Measurements from ENCODE around the gene SZT2.

SZT2 gene

GRCh38 chr1:43348809-43349593 is 40.7 kb upstream of the SZT2 start:
- DNase-seq (ENCODE audit: low spot score), result no peak
- in situ Hi-C loops (cut with MboI; ENCODE audit: low pct_unique_long_range_greater_than_20kb, low sequenced_read_pairs, unreplicated experiment), result no loop called here
- TF ChIP-seq CTCF (IDR thresholded peaks at IDR 0.05; ENCODE audit: extremely low read depth, insufficient read depth, missing control alignments), result no peak

GRCh38 chr1:43349594-43350306 is 39.9 kb upstream of the SZT2 start:
- in situ Hi-C loops (cut with MboI; ENCODE audit: low pct_unique_long_range_greater_than_20kb, low sequenced_read_pairs, unreplicated experiment), result loop anchor here (25.0 kb wide), 1 partner anchor 112 kb away; no protein-coding TSS in a partner anchor
- no peak for TF ChIP-seq CTCF (IDR thresholded peaks at IDR 0.05; ENCODE audit: extremely low read depth, insufficient read depth, missing control alignments)
- DNase-seq (ENCODE audit: low spot score), result no peak

GRCh38 chr1:43350976-43351375 is 38.7 kb upstream of the SZT2 start:
- TF ChIP-seq CTCF (IDR thresholded peaks at IDR 0.05; ENCODE audit: extremely low read depth, insufficient read depth, missing control alignments), result no peak
- in situ Hi-C loops (cut with MboI; ENCODE audit: low pct_unique_long_range_greater_than_20kb, low sequenced_read_pairs, unreplicated experiment), result loop anchor here (25.0 kb wide), 1 partner anchor 114 kb away; no protein-coding TSS in a partner anchor

GRCh38 chr1:43351421-43352350 is 38.0 kb upstream of the SZT2 start:
- in situ Hi-C loops (cut with MboI; ENCODE audit: low pct_unique_long_range_greater_than_20kb, low sequenced_read_pairs, unreplicated experiment), result loop anchor here (25.0 kb wide), 1 partner anchor 114 kb away; no protein-coding TSS in a partner anchor
- DNase-seq (ENCODE audit: low spot score), result no peak
- TF ChIP-seq CTCF (IDR thresholded peaks at IDR 0.05; ENCODE audit: extremely low read depth, insufficient read depth, missing control alignments), result no peak

More at GRCh38 chr1:43350976-43351375, 38.7 kb upstream of the SZT2 start:
- DNase-seq (ENCODE audit: low spot score), result no peak

GRCh38 chr1:43352351-43352705 is 37.4 kb upstream of the SZT2 start:
- in situ Hi-C loops (cut with MboI; ENCODE audit: low pct_unique_long_range_greater_than_20kb, low sequenced_read_pairs, unreplicated experiment), result loop anchor here (25.0 kb wide), 1 partner anchor 115 kb away; no protein-coding TSS in a partner anchor
- DNase-seq (ENCODE audit: low spot score), result no peak
- TF ChIP-seq CTCF (IDR thresholded peaks at IDR 0.05; ENCODE audit: extremely low read depth, insufficient read depth, missing control alignments), result no peak

- DNase-seq (ENCODE audit: low spot score), result no peak
- in situ Hi-C loops (cut with MboI; ENCODE audit: low pct_unique_long_range_greater_than_20kb, low sequenced_read_pairs, unreplicated experiment), result loop anchor here (25.0 kb wide), 1 partner anchor 116 kb away; no protein-coding TSS in a partner anchor
- no peak for TF ChIP-seq CTCF (IDR thresholded peaks at IDR 0.05; ENCODE audit: extremely low read depth, insufficient read depth, missing control alignments)
Observed at GRCh38 chr1:43352881-43353280, 36.8 kb upstream of the SZT2 start.
